ENCODE data around the gene CNTF.

The CNTF gene

DNA sequence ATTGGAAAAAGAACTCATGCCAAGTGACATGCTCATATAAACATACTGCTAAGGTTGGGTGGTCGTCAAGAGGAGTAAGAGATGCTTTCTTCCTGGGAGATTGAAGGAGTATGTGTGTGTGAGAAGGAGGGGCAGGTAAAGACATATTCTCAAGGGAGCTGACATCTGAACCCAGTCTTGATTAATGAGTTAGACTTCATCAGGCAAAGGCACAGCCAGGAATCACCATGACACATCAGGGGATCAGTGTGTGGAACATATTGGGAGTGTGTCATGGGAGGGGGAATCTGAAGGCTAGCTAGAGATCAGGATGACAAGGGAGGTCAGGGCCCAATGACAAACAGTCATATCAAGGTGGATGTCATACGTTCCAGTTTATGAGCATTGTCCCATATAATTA lies 14.9 kb downstream of the CNTF start:
- Histone ChIP-seq H4K20me1 (ENCODE audit: insufficient read depth, low read length) (no peaks in the 10 kb centered on the region), H3K4me1 (ENCODE audit: insufficient read depth, low read length) (peaks cover 17% of the 10 kb centered on the region), H3K4me3 (ENCODE audit: low read depth in 1 of 2, low read length in 2 of 2) (no peak overlapping the region), H3K4me2 (ENCODE audit: insufficient read depth, low read length) (no peak overlapping the region), H2AFZ (ENCODE audit: low read depth, low read length) (no peak overlapping the region), H3K27me3 (ENCODE audit: insufficient read depth, low read length, poor library complexity) (no peaks in the 10 kb centered on the region), H3K9ac (ENCODE audit: low read depth, low read length) (no peak overlapping the region), H3K36me3 (ENCODE audit: insufficient read depth, low read length) (no peaks in the 10 kb centered on the region), H3K9me3 (ENCODE audit: insufficient read depth, low read length, severe bottlenecking) (no peaks in the 10 kb centered on the region), H3K27ac (ENCODE audit: low read length) (no peak overlapping the region), H3K79me2 (ENCODE audit: insufficient read depth, low read length) (no peaks in the 10 kb centered on the region)
- TF ChIP-seq EZH2 (IDR thresholded peaks at IDR 0.05; ENCODE audit: borderline replicate concordance, low read depth, low read length, severe bottlenecking): no peak
- TF ChIP-seq, protein P1, sequence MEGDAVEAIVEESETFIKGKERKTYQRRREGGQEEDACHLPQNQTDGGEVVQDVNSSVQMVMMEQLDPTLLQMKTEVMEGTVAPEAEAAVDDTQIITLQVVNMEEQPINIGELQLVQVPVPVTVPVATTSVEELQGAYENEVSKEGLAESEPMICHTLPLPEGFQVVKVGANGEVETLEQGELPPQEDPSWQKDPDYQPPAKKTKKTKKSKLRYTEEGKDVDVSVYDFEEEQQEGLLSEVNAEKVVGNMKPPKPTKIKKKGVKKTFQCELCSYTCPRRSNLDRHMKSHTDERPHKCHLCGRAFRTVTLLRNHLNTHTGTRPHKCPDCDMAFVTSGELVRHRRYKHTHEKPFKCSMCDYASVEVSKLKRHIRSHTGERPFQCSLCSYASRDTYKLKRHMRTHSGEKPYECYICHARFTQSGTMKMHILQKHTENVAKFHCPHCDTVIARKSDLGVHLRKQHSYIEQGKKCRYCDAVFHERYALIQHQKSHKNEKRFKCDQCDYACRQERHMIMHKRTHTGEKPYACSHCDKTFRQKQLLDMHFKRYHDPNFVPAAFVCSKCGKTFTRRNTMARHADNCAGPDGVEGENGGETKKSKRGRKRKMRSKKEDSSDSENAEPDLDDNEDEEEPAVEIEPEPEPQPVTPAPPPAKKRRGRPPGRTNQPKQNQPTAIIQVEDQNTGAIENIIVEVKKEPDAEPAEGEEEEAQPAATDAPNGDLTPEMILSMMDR (IDR thresholded peaks at IDR 0.05; ENCODE audit: borderline replicate concordance, extremely low read depth, low read length, poor library complexity, severe bottlenecking): no peak
- ATAC-seq (ENCODE audit: insufficient read depth, low read depth) (no peak), DNase-seq (no peak)

DNA sequence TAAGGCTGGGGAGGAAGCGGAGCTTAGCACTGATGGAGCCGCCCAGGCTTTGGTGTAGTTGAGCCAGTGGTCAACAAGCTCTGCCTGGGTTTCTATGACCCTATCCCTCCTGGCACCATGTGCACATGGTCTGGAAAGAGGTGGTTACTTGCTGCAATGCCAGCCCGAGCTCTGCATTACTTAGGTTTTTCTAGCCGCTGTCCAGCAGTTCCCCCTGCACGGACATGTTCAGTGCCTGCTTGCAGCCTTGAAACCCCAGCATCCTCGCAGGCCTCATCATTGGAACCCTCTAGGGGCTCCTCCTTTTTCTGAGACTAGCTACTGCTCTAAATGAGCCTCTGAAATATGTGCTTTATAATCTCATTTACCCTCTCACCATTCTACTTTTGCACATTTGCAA lies 16.6 kb downstream of the CNTF start:
- H2AFZ ChIP-seq (ENCODE audit: low read depth, low read length): no peak overlapping the region
- no peak for ATAC-seq (ENCODE audit: insufficient read depth, low read depth)
- H3K27me3 ChIP-seq (ENCODE audit: insufficient read depth, low read length, poor library complexity): peaks cover 2% of the 10 kb centered on the region
- H3K9me3 ChIP-seq (ENCODE audit: insufficient read depth, low read length, severe bottlenecking): no peaks in the 10 kb centered on the region
- no peak for DNase-seq
- no peaks in the 10 kb centered on the region for H3K36me3 ChIP-seq (ENCODE audit: insufficient read depth, low read length)
- H3K27ac ChIP-seq (ENCODE audit: low read length): no peak overlapping the region
- no peak overlapping the region for H3K4me3 ChIP-seq (ENCODE audit: low read depth in 1 of 2, low read length in 2 of 2)
- no peak overlapping the region for H3K4me2 ChIP-seq (ENCODE audit: insufficient read depth, low read length)
- no peaks in the 10 kb centered on the region for H3K79me2 ChIP-seq (ENCODE audit: insufficient read depth, low read length)
- TF ChIP-seq, protein P1 (IDR thresholded peaks at IDR 0.05; ENCODE audit: borderline replicate concordance, extremely low read depth, low read length, poor library complexity, severe bottlenecking): no peak
- no peak for TF ChIP-seq EZH2 (IDR thresholded peaks at IDR 0.05; ENCODE audit: borderline replicate concordance, low read depth, low read length, severe bottlenecking)
- H3K9ac ChIP-seq (ENCODE audit: low read depth, low read length): no peak overlapping the region
- H3K4me1 ChIP-seq (ENCODE audit: insufficient read depth, low read length): peaks cover 17% of the 10 kb centered on the region
- H4K20me1 ChIP-seq (ENCODE audit: insufficient read depth, low read length): no peaks in the 10 kb centered on the region

DNA sequence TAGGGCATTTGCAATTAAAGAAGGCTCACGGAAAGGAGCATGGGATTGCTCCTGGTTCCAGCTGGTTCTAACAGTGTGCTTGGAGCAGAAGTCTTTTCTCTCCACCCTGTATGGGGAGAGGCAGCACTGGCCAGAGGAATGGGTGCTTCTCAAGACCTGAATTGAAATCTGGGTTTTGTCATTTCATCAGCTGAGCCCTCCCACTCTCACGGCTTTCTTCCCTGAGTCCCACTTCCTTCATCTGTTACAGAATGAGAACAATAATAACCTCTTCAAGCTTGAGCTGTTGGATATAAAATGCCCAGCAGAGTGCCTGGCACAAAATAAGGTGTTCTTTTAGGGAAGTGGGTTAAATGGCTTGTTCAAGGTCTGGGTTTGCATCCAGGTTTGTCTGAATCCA lies 17.2 kb downstream of the CNTF start:
- no peaks in the 10 kb centered on the region for H3K9me3 ChIP-seq (ENCODE audit: insufficient read depth, low read length, severe bottlenecking)
- TF ChIP-seq EZH2 (IDR thresholded peaks at IDR 0.05; ENCODE audit: borderline replicate concordance, low read depth, low read length, severe bottlenecking): no peak
- TF ChIP-seq, protein P1 (IDR thresholded peaks at IDR 0.05; ENCODE audit: borderline replicate concordance, extremely low read depth, low read length, poor library complexity, severe bottlenecking): no peak
- peak overlapping the region; percentile 35; the same call in 1 of the 2 replicates for H2AFZ ChIP-seq (ENCODE audit: low read depth, low read length)
- H3K9ac ChIP-seq (ENCODE audit: low read depth, low read length): no peak overlapping the region
- no peaks in the 10 kb centered on the region for H4K20me1 ChIP-seq (ENCODE audit: insufficient read depth, low read length)
- H3K4me1 ChIP-seq (ENCODE audit: insufficient read depth, low read length): peaks cover 17% of the 10 kb centered on the region
- no peak overlapping the region for H3K4me3 ChIP-seq (ENCODE audit: low read depth in 1 of 2, low read length in 2 of 2)
- DNase-seq (no peak), ATAC-seq (ENCODE audit: insufficient read depth, low read depth) (no peak)
- no peaks in the 10 kb centered on the region for H3K36me3 ChIP-seq (ENCODE audit: insufficient read depth, low read length)
- H3K27ac ChIP-seq (ENCODE audit: low read length): no peak overlapping the region
- no peak overlapping the region for H3K4me2 ChIP-seq (ENCODE audit: insufficient read depth, low read length)
- peaks cover 2% of the 10 kb centered on the region for H3K27me3 ChIP-seq (ENCODE audit: insufficient read depth, low read length, poor library complexity)
- H3K79me2 ChIP-seq (ENCODE audit: insufficient read depth, low read length): no peaks in the 10 kb centered on the region

Data from DND-41 (cell line).